Activated CD8-positive, alpha-beta memory T cell treated with anti-CD3 and anti-CD28 coated beads for 36 hours (primary cell): ENCODE measurements around the gene TEX54. TPM values are rescaled to one million over a fixed set of nuclear protein-coding genes. Genes with fewer than 3 reads are reported as not detected.

ENCODE experiments used
- CTCF ChIA-PET: fragments of 350-600 bp; sonication (Branson Sonifier 250); formaldehyde crosslinking; loops from one replicate; lab custom pipeline; 2021; ENCODE audit warnings: antibody characterized with exemption; lab: Charles Lee
- POLR2A ChIA-PET: fragments of 350-600 bp; sonication (Branson Sonifier 250); formaldehyde crosslinking; loops from one replicate; lab custom pipeline; 2021; ENCODE audit warnings: antibody characterized with exemption; lab: Charles Lee
- total RNA-seq, 2 experiments: library from RNA; stranded (reverse); gene quantifications; one replicate each; pipeline ENCODE4 v1.2.3, GENCODE V29; 2021

Gene TEX54
- 1 to 10 TPM in 1 of 2 experiments, not detected in 1; 1.4 TPM for total RNA-seq

- CTCF ChIA-PET: interaction anchor here (0.6 to 1.2 kb wide), 5 partner anchors 10 to 240 kb away, joined by 3 read pairs; no protein-coding TSS in a partner anchor
- POLR2A ChIA-PET: interaction anchor here (0.5 to 3.9 kb wide), 17 partner anchors 8 to 290 kb away, joined by 3 to 41 read pairs (median 8); partner anchors contain the start of genes HNRNPUL2, NXF1, SLC3A2 and TMEM179B
These were observed at the start of gene TEX54 for GRCh38 chr11:62832336-62833234. Gene TEX54, minus strand, starts transcription at chr11:62832841.

DNA sequence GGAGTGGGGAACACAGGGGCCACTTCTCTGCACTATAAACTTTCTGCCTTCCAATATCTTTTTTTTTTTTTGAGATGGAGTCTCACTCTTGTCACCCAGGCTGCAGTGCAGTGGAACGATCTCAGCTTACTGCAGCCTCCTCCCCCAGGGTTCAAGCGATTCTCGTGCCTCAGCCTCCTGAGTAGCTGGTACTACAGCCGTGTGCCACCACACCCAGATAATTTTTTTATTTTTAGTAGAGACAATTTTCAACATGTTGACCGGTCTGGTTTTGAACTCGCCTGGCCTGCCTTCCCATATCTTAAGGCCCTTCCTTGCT is 49.7 kb upstream of the TEX54 start:
- ChIA-PET CTCF (interaction anchor here (0.6 to 2.9 kb wide), 7 partner anchors 8 to 141 kb away, joined by 3 to 25 read pairs (median 4); no protein-coding TSS in a partner anchor), POLR2A (interaction anchor here (0.6 to 8.4 kb wide), 7 partner anchors 17 to 1897 kb away, joined by 3 to 170 read pairs (median 6); partner anchors contain the start of gene WDR74)

- CTCF ChIA-PET: interaction anchor here (0.6 to 2.9 kb wide), 14 partner anchors 8 to 142 kb away, joined by 3 to 25 read pairs (median 4); partner anchors contain the start of genes STX5 and TAF6L
These were observed 49.2 kb upstream of the TEX54 start for GRCh38 chr11:62881579-62882430.

GRCh38 chr11:62880803-62881578 is 48.4 kb upstream of the TEX54 start, which contains the start of gene SLC3A2:
Gene SLC3A2, plus strand, starts transcription at chr11:62880896. Its CDS starts 128 bp downstream, at chr11:62881024.
- ChIA-PET CTCF (interaction anchor here (0.6 to 2.9 kb wide), 14 partner anchors 12 to 143 kb away, joined by 3 to 25 read pairs (median 3); partner anchors contain the start of genes NXF1, STX5 and TAF6L), POLR2A (interaction anchor here (0.6 to 8.4 kb wide), 18 partner anchors 9 to 307 kb away, joined by 3 to 170 read pairs (median 6); partner anchors contain the start of genes C11orf98, CSKMT, EEF1G and LBHD1)

More at GRCh38 chr11:62881579-62882430, 49.2 kb upstream of the TEX54 start:
- POLR2A ChIA-PET: interaction anchor here (0.7 to 8.4 kb wide), 17 partner anchors 8 to 308 kb away, joined by 3 to 170 read pairs (median 7); partner anchors contain the start of genes C11orf98, CSKMT, EEF1G and LBHD1

- CTCF ChIA-PET: interaction anchor here (0.6 to 2.6 kb wide), 8 partner anchors 17 to 109 kb away, joined by 3 to 25 read pairs (median 4); partner anchors contain the start of genes NXF1, STX5 and TAF6L
- POLR2A ChIA-PET: interaction anchor here (0.6 to 8.4 kb wide), 9 partner anchors 15 to 177 kb away, joined by 3 to 170 read pairs (median 9); partner anchors contain the start of genes NXF1, STX5, TEX54 and WDR74
These were observed 47.7 kb upstream of the TEX54 start for GRCh38 chr11:62880231-62880802.

DNA sequence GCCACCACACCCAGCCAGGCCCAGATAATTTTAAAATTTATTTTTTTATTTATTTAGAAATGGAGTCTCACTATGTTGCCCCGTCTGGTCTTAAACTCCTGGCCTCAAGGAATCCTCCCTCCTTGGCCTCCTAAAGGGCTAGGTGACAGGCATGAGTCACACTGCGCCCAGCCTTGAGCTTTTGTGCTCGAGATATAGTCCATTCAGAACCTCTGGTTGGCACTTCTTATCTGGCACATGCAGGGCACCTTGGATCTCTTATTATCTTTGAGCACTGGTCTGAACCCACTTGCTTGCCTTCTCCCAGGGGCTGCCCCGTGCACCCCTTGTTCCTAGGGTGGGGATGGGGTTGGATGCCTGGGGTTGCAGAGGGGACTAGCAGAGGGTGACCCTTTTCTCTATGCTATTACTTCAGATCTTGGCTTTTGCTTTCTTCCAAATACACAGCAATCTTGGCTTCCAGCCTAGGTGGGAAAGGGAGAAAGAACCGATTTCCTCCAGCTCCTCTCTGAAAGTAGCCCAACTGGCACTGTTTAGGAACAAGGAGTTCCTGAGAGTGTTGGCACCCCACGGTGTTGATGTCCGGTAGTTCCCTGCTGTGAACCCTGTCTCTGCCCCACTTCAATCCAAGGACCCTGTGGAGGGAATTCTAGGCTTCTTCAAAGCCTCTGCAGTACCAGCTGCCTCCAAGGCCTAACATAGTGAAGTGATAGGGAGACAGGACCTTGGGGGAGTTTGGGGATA is 46.8 kb upstream of the TEX54 start:
- CTCF ChIA-PET: interaction anchor here (0.9 to 1.0 kb wide), 2 partner anchors 18 to 45 kb away, joined by 4 read pairs; no protein-coding TSS in a partner anchor
- POLR2A ChIA-PET: interaction anchor here (1.3 kb wide), 1 partner anchor 23 kb away, joined by 5 read pairs; no protein-coding TSS in a partner anchor

DNA sequence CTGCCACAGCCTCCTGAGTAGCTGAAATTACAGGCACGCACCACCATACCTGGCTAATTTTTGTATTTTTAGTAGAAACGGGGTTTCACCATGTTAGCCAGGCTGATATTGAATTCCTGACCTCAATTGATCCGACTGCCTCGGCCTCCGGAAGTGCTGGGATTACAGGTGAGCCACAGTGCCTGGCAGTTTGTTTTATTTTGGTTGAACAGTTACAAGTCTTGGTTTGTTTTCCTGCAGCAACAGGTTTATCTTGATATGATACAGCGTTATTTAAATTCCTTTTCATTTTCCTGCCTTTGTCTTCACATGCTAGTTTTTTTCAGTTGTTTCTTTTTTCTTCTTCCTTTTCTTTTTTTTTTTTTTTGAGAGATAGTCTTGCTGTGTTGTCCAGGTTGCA is 44.1 kb upstream of the TEX54 start:
- ChIA-PET POLR2A (no interaction called here), CTCF (no interaction called here)

GRCh38 chr11:62875698-62876478 is 43.2 kb upstream of the TEX54 start:
- ChIA-PET POLR2A (no interaction called here), CTCF (interaction anchor here (1.0 kb wide), 1 partner anchor 89 kb away, joined by 3 read pairs; no protein-coding TSS in a partner anchor)

DNA sequence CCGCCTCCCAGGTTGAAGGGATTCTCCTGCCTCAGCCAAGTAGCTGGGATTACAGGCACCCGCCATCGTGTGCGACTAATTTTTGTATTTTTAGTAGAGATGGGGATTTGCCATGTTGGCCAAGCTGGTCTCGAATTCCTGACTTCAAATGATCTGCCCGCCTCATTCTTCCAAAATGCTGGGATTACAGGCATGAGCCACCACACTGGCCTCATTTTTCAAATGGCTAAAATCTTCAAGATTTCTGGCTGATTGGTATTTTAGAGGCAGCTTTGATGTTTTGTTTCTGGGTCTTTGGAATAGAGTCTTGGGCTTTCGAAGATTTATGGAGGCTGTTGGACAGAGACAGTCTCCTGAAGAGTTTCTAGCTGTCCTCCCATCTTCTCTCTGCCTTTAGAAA is 42.2 kb upstream of the TEX54 start:
- CTCF ChIA-PET: interaction anchor here (1.0 kb wide), 1 partner anchor 88 kb away, joined by 3 read pairs; no protein-coding TSS in a partner anchor
- POLR2A ChIA-PET: interaction anchor here (0.7 kb wide), 1 partner anchor 85 kb away, joined by 3 read pairs; no protein-coding TSS in a partner anchor

DNA sequence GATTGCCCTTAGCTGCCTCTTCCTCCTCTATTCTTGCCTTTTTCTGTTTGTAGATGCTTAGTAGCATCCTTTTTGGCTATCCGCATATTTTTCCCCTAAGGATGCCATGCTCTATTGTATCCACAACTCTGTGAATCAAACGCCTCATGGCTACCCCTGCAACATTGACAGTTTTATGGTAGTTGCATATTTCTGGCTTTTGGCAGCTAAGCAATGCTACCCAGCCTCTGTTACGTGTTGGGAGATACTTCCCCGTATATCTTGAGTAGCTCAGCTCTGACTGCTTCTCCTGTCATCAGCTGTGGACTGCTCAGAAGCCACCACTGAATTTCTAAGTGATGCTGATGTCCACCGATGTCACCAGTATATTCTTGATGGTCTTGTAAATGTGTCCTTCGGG is 33.0 kb upstream of the TEX54 start:
- CTCF ChIA-PET: interaction anchor here (0.6 to 1.3 kb wide), 5 partner anchors 9 to 1902 kb away, joined by 3 to 5 read pairs (median 3); partner anchors contain the start of gene TMEM179B
- POLR2A ChIA-PET: interaction anchor here (0.6 to 1.2 kb wide), 3 partner anchors 16 to 93 kb away, joined by 3 to 18 read pairs (median 5); partner anchors contain the start of gene SLC3A2

DNA sequence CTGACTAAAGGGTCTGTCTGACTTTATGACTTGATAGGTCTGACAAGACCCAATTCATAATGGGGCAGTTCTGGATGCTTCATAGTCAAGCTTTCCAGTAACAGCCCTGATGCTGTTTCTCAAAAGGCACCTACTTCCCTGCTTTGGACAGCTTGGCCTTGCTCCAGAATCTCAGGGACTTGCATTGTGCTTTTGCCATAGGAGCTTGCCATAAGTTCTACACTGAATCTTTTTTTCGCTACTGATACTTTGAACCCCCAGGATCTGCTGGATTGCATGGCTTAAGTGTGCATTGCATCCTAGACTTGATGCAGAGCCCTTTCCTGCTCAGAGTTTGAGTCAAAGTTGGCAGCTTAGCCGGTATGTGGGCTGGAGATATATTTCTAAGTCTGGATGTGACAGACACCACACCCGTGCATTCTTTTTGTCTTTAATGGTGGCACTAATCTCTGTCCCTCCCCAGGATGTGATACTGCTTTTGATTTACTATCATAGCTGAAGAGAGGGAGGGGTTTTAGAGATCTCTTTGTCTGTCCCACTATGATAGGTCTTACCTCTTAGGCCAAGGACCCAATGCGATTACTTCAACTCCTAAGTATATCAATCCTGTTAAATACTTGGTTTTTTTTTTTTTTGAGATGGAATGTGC is 31.2 kb upstream of the TEX54 start:
- POLR2A ChIA-PET: interaction anchor here (1.1 kb wide), 1 partner anchor 77 kb away, joined by 3 read pairs; no protein-coding TSS in a partner anchor
- CTCF ChIA-PET: interaction anchor here (0.7 to 3.8 kb wide), 6 partner anchors 9 to 77 kb away, joined by 3 to 27 read pairs (median 3); partner anchors contain the start of genes SLC3A2 and TMEM179B

DNA sequence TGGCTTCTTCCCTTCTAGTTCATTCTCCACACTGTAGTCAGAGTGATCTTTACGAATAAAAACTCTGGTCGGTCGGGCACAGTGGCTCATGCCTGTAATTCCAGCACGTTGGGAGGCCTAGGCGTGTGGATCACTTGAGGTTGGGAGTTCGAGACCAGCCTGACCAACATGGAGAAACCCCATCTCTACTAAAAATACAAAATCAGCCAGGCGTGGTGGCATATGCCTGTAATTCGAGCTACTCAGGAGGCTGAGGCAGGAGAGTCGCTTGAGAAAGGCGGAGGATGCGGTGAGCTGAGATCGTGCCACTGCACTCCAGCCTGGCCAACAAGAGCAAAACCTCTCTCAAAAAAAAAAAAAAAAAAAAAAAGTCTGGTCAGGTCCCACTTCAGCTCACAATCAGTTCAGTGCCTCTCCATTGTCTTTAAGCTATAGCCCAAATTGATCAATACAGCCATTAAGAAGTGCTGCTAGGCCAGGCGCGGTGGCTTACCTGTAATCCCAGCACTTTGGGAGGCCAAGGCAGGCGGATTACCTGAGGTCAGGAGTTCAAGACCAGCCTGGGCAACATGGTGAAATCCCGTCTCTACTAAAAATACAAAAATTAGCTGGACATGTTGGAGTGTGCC is 29.0 kb upstream of the TEX54 start:
- ChIA-PET POLR2A (interaction anchor here (0.6 to 2.0 kb wide), 7 partner anchors 8 to 1710 kb away, joined by 3 to 8 read pairs (median 6); partner anchors contain the start of genes STX5 and TEX54), CTCF (interaction anchor here (0.6 to 3.8 kb wide), 10 partner anchors 11 to 239 kb away, joined by 3 to 27 read pairs (median 3); partner anchors contain the start of genes TMEM179B and ZBTB3)

DNA sequence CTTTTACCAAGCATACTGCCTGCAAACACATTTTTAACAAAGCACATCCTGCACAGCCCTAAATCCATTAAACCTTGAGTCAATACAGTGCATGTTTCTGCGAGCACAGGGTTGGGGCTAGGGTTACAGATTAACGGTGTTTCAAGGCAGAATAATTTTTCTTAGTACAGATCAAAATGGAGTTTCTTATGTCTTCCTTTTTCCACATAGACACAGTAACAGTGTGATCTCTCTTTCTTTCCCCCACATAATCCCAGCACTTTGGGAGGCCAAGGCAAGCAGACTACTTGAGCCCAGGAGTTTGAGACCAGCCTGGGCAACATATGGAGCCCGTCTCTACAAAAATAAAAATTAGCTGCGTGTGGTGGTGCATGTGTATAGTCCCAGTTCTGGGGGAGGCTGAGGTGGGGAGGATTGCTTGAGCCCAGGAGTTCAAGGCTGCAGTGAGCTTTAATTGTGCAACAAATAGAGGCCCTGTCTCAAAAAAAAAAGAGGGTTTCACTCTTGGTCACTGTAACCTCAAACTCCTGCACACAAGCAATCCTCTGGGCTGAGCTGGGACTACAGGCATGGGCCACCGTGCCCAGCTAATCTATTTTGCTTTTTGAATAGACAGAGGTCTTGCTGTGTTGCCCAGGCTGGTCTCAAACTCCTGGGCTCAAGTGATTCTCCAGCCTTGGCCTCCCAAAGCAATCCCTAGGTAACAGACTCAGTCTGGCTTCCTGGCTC is 28.4 kb upstream of the TEX54 start:
- POLR2A ChIA-PET: interaction anchor here (0.6 to 2.0 kb wide), 3 partner anchors 20 to 1709 kb away, joined by 4 to 7 read pairs (median 6); partner anchors contain the start of genes STX5 and TEX54
- CTCF ChIA-PET: interaction anchor here (0.6 to 3.8 kb wide), 6 partner anchors 11 to 89 kb away, joined by 3 to 27 read pairs (median 4); partner anchors contain the start of gene TMEM179B
